NOMO-1 treated with DMSO at 0.1 percent for 48 hours (cell line): Measurements from ENCODE around the gene RIOX2.
"Not testable (repeated sequence)": the region's sequence is repeated elsewhere in the genome, so short reads cannot be mapped to it uniquely, and the experiment has no call there.

Experiments used
- DNase-seq: peaks from one replicate; lab custom pipeline; 2025; ENCODE audit not compliant: unreplicated experiment; lab: John Stamatoyannopoulos, UW

The RIOX2 gene

GRCh38 chr3:97971679-97972567, at the start of gene RIOX2:
Gene RIOX2, minus strand, starts transcription at chr3:97972431. Its CDS starts 4,838 bp downstream, at chr3:97967593.
- peak; percentile 71 for DNase-seq

- DNase-seq = no peak
These were observed 48.2 kb upstream of the RIOX2 start for GRCh38 chr3:98020412-98020811.

DNA sequence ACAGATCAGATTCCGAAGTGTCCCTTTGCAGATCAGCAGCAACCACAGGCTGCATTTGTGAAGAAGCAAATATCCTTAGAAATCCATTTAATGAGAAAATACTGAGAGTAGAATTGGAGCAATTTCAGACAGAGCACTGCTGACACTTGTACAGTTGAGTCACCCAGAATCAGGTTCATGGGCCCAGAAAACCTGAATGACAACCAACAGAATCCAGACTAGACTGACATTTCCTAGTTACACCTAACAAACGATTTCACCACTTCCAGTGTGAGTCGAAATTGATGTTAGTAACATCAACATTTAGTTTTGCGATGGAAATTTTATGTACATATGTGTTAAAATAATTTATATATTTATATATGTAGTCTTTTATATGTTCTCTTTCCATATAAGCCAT, 46.1 kb upstream of the RIOX2 start:
- no peak for DNase-seq

GRCh38 chr3:98014268-98014585, 42.0 kb upstream of the RIOX2 start:
- no peak for DNase-seq

GRCh38 chr3:98013411-98014267, 41.4 kb upstream of the RIOX2 start:
- DNase-seq = peak; percentile 26

GRCh38 chr3:98012979-98013378, 40.7 kb upstream of the RIOX2 start:
- DNase-seq = no peak

DNA sequence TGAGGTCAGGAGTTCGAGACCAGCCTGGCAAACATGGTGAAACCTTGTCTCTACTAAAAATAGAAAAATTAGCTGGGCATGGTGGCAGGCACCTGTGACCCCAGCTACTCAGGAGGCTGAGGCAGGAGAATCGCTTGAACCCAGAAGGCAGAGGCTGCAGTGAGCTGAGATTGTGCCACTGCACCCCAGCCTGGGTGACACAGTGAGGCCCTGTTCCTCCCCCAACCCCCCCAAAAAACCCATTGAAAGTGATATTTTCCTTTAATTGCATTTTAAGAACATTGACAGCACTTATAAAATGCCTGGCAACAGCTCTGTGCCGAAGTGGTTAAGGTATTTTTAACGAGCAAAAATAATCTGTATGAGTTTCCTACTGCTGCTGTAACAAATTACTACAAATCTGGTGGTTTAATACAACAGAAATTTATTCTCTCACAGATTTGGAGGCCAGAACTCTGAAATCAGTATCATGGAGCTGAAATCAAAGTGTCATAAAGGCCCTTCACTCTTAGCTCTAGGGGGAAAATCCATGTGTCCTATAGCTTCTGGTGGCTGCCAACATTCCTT, 38.7 kb upstream of the RIOX2 start:
- not testable (repeated sequence) for DNase-seq

DNA sequence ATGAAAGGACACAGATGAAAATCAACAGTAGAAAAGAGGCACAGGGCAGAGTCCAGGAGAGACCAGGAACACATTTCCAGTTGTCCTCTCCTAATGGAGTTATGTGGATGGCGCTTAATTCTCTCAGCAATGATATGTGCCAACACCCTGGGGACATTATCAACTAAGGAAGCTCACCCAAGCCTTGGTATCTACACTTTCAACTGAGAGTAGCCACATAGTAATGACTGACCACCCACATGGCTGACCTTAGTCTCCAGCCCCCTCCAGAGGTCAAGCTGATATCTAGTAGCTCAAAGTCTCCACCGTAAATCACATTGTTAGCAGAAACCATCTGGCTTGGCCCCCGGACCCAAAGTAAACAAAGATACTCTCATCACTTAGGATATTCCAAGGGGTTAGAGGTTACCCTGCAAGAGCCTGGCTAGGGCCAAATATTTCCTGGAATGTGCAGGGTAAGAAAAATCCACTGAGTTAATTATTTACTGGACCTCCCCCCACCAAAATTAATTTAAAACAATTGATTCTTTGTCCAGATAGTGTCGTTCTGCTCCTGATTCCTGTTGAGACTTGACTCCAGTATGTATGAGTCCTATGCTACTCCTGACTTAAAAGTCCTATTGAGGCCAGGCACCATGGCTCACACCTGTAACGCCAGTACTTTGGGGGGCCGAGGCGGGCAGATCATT, 38.1 kb upstream of the RIOX2 start:
- no peak for DNase-seq

GRCh38 chr3:98008855-98009254, 36.6 kb upstream of the RIOX2 start:
- DNase-seq = no peak

GRCh38 chr3:98005438-98005837, 33.2 kb upstream of the RIOX2 start:
- DNase-seq = no peak

DNA sequence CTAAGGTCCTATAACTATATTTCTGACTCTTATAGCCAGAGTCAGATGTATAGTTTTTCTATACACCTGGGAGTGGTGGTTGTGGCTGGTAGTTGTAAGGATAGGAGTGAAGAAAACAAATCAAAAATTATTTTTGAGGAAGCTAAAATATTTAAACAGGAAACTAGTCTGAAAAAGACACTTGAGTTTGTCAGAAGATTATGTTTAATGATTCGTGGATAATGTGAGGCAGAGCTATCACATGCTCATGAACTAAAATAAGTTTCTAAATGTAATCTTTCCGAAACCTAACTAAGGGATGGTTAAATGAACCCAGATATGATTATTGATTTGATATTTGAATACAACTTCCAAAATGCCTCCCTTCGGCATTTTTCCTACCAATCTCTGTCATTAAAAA, 32.5 kb upstream of the RIOX2 start:
- DNase-seq = no peak

DNA sequence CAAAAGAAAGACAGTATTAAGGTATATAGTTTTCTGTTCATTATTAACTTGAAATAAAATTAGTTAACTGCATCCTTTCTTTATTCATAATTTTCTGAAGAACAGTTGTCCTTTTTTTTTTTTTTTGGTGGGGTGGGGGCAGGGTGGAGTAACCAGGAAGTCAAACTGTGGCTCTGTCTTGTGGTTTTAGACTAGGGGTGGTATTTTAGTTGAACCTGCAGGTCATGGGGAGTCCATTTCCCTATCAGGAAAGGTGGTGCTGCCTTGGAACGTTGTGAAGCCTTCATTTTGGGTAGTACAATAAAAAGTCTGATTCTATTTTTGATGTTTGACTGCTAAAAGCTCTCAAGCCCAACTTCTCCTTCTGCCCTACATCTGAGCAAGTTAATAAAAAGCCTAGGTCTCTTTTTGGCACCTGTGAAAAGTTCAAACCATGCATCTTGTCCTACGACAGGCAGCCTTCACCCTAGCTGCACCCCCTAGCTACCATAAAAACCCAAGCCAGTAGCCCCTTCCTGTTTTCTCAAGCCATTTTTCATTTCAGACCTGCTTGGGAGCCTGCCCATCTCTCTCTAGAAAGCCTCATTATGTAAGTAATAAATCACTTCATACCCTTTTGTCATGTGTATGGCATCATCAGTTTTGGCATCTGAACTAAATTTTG, 31.2 kb upstream of the RIOX2 start:
- peak; percentile 68 for DNase-seq

- DNase-seq = no peak
These were observed 30.5 kb upstream of the RIOX2 start for GRCh38 chr3:98002717-98003116.

- DNase-seq = no peak
These were observed 27.8 kb upstream of the RIOX2 start for GRCh38 chr3:97999994-98000393.

DNA sequence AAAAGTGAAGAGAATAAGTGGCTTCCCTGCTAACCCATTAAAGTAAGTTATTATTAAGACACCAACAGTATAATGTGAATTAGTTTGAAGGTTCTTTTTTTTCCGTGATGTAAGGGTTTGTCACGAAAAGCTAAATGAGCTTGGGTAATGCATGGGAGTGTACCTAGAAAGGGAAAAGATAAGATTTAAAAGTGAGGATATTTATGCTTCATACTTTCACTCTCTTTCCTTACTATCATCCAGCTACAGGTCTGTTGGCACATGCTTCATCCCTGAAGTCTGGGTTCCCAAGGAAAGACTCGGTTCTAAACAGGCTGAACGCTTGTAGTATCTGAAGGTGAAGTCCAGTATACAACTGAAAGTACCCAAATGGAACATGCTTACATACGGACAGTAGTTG, 26.9 kb upstream of the RIOX2 start:
- no peak for DNase-seq

DNA sequence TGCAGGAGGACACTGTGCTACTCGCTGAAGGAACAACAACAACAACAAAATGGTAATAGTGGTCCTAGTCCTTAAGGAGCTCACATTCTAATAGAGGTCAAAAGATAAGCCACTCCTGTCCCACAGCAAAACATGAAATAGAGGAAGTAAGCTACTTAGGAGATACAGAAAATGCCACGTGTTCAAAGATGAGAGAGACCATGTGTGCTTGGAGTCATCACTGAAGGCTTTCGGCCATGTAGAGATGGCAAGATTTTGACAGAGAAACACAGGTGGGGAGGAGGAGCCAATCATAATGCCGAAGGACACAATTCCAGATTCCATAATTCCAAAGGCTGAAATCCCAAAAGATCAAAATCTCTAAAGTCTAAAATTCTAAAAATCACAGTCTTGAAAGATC, 24.8 kb upstream of the RIOX2 start:
- peak; percentile 3 for DNase-seq

DNA sequence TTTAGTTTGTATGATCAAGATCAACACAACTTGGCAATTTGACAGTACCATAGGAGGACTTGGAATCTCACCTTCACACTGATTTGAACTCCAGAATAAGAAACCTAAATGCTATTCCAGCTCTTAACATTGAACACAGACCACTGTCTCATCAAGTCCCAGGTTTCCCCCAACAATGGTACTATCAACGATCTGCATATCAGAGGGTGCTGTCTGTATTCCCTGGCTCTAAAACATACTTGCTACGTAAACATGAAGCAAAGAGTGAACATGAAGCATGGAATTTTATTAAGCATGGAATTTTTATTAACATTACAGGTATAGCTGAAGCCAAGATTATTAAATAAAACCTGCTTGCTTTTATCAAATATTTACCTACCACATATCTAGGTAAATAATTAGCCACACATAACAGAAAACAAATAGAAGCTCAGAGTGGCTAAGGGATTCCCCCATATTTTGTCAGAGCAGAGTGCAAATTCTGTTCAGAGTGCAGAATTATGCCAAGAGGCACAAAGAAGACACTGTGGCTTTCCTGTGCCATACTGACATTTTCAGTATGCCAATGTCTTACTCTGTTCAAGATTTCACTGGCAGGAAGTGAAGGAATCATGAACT, 22.2 kb upstream of the RIOX2 start:
- no peak for DNase-seq

DNA sequence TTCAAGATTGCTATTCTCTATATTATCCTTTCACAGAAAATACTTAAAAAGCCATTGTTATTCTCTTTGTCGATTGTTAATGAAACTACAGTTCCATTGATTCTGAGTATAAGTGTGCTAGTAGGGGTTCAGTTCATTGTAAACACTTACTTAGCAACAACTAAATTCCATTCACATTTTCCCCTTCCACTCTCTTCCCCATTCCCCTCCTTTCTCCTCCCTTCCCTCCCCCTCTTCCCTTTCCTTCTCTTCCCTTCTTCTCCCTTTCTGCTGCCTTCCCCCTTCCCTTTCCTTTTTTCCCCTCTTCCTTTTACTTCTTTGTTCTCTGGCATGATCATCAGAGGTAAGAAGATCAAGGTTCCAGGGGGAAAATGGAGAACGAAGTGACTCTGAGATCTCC, 21.3 kb upstream of the RIOX2 start:
- DNase-seq = no peak

DNA sequence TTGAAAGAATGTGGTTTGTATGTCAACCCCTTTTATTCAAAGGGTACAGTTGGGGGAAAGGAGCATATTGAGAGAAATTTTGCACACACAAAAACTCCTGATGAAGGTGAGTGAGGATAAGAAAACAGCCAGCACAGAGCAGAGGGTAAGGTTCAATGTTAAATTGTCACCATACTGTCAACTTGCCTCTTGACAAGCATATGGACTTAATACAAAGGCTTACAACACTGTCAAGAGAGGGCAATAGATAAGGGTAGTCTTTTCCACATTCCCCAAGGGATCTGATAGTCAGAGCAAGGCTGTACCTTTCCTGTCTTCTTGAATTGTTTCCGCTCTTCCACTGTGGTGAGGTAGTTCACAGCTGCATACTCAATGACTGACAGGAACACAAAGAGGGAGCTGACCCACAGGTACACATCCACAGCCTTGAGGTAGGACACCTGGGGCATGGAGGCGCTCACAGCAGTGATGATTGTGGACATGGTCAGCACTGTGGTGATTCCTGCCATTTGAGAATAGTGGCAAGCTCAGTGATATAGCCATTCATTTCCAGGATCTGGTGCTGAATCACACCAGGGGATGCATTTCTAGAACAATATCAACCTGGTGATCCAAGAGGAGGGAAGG, 20.4 kb upstream of the RIOX2 start:
- DNase-seq = no peak

- DNase-seq = no peak
These were observed 19.1 kb upstream of the RIOX2 start for GRCh38 chr3:97991293-97991682.
